ENCODE measurements around the gene SCGB1C1. TPM values are rescaled to one million over a fixed set of nuclear protein-coding genes. Genes with fewer than 3 reads are reported as not detected.

The SCGB1C1 gene
- total and polyA plus RNA-seq, 2 experiments from 2014 or later, result not detected

DNA sequence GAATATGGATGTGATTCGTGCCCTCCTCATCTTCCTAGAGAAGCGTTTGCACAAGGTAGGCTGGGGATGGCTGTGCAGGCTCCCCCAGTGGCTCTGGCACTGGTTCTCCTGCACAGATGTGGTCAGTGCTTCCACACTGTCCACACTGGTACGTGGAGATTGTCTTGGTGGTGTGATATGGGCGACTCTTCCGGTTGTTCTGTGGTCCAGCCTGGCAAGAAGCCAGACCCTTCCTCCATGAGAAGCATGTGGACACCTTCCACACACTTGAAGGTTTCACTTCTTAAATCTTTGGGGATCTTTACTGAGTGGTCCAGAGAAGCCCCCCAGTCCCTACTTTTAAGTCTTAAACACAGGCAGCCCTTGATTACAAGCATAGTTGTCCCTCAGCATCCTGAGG is 18.4 kb downstream of the SCGB1C1 start (continued):
- TF ChIP-seq, protein P1, sequence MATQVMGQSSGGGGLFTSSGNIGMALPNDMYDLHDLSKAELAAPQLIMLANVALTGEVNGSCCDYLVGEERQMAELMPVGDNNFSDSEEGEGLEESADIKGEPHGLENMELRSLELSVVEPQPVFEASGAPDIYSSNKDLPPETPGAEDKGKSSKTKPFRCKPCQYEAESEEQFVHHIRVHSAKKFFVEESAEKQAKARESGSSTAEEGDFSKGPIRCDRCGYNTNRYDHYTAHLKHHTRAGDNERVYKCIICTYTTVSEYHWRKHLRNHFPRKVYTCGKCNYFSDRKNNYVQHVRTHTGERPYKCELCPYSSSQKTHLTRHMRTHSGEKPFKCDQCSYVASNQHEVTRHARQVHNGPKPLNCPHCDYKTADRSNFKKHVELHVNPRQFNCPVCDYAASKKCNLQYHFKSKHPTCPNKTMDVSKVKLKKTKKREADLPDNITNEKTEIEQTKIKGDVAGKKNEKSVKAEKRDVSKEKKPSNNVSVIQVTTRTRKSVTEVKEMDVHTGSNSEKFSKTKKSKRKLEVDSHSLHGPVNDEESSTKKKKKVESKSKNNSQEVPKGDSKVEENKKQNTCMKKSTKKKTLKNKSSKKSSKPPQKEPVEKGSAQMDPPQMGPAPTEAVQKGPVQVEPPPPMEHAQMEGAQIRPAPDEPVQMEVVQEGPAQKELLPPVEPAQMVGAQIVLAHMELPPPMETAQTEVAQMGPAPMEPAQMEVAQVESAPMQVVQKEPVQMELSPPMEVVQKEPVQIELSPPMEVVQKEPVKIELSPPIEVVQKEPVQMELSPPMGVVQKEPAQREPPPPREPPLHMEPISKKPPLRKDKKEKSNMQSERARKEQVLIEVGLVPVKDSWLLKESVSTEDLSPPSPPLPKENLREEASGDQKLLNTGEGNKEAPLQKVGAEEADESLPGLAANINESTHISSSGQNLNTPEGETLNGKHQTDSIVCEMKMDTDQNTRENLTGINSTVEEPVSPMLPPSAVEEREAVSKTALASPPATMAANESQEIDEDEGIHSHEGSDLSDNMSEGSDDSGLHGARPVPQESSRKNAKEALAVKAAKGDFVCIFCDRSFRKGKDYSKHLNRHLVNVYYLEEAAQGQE (IDR thresholded peaks at IDR 0.05; ENCODE audit: unreplicated experiment), result no peak
- TF ChIP-seq, protein P2, sequence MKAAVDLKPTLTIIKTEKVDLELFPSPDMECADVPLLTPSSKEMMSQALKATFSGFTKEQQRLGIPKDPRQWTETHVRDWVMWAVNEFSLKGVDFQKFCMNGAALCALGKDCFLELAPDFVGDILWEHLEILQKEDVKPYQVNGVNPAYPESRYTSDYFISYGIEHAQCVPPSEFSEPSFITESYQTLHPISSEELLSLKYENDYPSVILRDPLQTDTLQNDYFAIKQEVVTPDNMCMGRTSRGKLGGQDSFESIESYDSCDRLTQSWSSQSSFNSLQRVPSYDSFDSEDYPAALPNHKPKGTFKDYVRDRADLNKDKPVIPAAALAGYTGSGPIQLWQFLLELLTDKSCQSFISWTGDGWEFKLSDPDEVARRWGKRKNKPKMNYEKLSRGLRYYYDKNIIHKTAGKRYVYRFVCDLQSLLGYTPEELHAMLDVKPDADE (IDR thresholded peaks at IDR 0.05), result no peak
- TF ChIP-seq ZNF331 (CRISPR knock-in tag; IDR thresholded peaks at IDR 0.05; ENCODE audit: low read depth) (no peak), POLR2AphosphoS5 (IDR thresholded peaks at IDR 0.05; ENCODE audit: low read depth) (no peak)

DNA sequence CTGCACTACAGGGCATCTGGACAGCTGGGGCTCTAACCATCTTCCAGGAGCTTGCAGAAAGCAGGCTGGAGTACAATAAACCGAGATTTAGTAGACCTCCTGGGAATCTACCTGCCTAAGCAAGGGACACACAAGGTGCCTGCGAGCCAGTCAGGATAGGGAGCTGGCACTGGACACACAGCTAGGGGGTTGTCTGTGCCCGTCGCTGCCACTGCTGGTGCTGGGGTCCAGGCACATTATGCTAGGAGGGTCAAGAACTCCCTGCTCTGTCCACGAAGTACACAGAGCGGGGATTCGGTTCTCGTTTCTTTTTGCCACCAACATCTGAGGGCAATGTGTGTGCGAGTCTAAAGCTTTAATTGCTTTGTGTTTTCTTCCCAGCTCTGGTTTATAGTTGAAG is 18.9 kb downstream of the SCGB1C1 start:
- no peak overlapping the region for H3K4me3 Mint-ChIP-seq

More for the DNA sequence above, 18.9 kb downstream of the SCGB1C1 start:
- no peaks in the 10 kb centered on the region for H3K27me3 ChIP-seq (ENCODE audit: insufficient read depth)
- H3K4me3 ChIP-seq, result no peak overlapping the region
- no peaks in the 10 kb centered on the region; the same call in none of the 2 replicates for H4K20me1 ChIP-seq (replicated peaks; ENCODE audit: insufficient read depth)
- no peak overlapping the region for H3K27ac ChIP-seq (ENCODE audit: low read depth)
- H3K4me2 ChIP-seq, result no peak overlapping the region
- Mint-ChIP-seq H3K4me1 (peaks cover 4% of the 10 kb centered on the region; the same call in 1 of the 3 replicates), H3K27ac (no peak overlapping the region), H3K27me3 (ENCODE audit: insufficient read depth, low read depth, poor library complexity) (peaks cover 12% of the 10 kb centered on the region), H3K36me3 (ENCODE audit: low read depth) (peaks cover 65% of the 10 kb centered on the region), H3K9me3 (no peaks in the 10 kb centered on the region; the same call in 2 of the 3 replicates)
- no peaks in the 10 kb centered on the region for H3K9me2 ChIP-seq (ENCODE audit: insufficient read depth)
- DNase-seq (ENCODE audit: low spot score) (no peak), ATAC-seq (no peak)
- TF ChIP-seq NANOG (IDR thresholded peaks at IDR 0.05; ENCODE audit: borderline replicate concordance) (no peak), POLR2AphosphoS5 (IDR thresholded peaks at IDR 0.05; ENCODE audit: low read depth) (no peak), ZNF331 (CRISPR knock-in tag; IDR thresholded peaks at IDR 0.05; ENCODE audit: low read depth) (no peak)
- TF ChIP-seq, protein P1 (IDR thresholded peaks at IDR 0.05; ENCODE audit: unreplicated experiment), result no peak
- no peak overlapping the region for H2AFZ ChIP-seq
- H3K36me3 ChIP-seq (ENCODE audit: insufficient read depth), result peaks cover 8% of the 10 kb centered on the region
- peaks cover 17% of the 10 kb centered on the region for H3K79me2 ChIP-seq (replicated peaks; ENCODE audit: insufficient read depth)
- peaks cover 16% of the 10 kb centered on the region for H3F3A ChIP-seq (replicated peaks; ENCODE audit: low read depth)
- H3K4me1 ChIP-seq (ENCODE audit: insufficient read depth), result peaks cover 7% of the 10 kb centered on the region; the same call in 1 of the 2 replicates
